IMR-90 (cell line): ENCODE results near the gene SLC44A2. TPM values are rescaled to one million over a fixed set of nuclear protein-coding genes. Genes with fewer than 3 reads are reported as not detected.

Experiments used
- CEBPB ChIP-seq: IDR thresholded peaks from 2 replicates; pipeline ENCODE4 v1.6.1; 2012; ENCODE audit warnings: low read depth, low read length, improper control_type of control experiment
- ELK1 ChIP-seq: fragments of 150-350 bp; IDR thresholded peaks from 2 replicates; pipeline ENCODE4 v1.6.1; 2016; ENCODE audit warnings: low read depth, mild to moderate bottlenecking, low read length, moderate library complexity, borderline replicate concordance
- FOS ChIP-seq: fragments of 150-350 bp; IDR thresholded peaks from 2 replicates; pipeline ENCODE4 v1.6.1; 2016; ENCODE audit warnings: low read depth, low read length
- MAZ ChIP-seq: IDR thresholded peaks from 2 replicates; pipeline ENCODE4 v1.6.1; 2012; ENCODE audit warnings: low read depth, mild to moderate bottlenecking, low read length, improper control_type of control experiment, moderate library complexity, borderline replicate concordance
- NFE2L2 ChIP-seq: fragments of 150-350 bp; IDR thresholded peaks from 2 replicates; pipeline ENCODE4 v1.6.1; 2016; ENCODE audit warnings: low read depth, mild to moderate bottlenecking, low read length
- RAD21 ChIP-seq: IDR thresholded peaks from 2 replicates; pipeline ENCODE4 v1.6.1; 2012; ENCODE audit warnings: low read length, improper control_type of control experiment
- RFX5 ChIP-seq: IDR thresholded peaks from 2 replicates; pipeline ENCODE4 v1.8.0; 2012; ENCODE audit warnings: low read depth, mild to moderate bottlenecking, low read length, moderate library complexity
- polyA plus RNA-seq, 3 experiments: library from polyadenylated mRNA; depleted of rRNA; stranded (reverse); fragments of >200 nt; gene quantifications; 2 replicates each; pipeline ENCODE4 v1.2.3, GENCODE V29; 2012; ENCODE audit warnings: low replicate concordance in 1 of 3
- total RNA-seq: library from RNA; depleted of rRNA; stranded (reverse); fragments of >200 nt; gene quantifications from 2 replicates; pipeline ENCODE4 v1.2.3, GENCODE V29; 2012

SLC44A2 gene
- total and polyA plus RNA-seq, 2 of the 4 experiments (the other 2 are of a cell fraction), result 28.5 to 62.9 TPM

DNA sequence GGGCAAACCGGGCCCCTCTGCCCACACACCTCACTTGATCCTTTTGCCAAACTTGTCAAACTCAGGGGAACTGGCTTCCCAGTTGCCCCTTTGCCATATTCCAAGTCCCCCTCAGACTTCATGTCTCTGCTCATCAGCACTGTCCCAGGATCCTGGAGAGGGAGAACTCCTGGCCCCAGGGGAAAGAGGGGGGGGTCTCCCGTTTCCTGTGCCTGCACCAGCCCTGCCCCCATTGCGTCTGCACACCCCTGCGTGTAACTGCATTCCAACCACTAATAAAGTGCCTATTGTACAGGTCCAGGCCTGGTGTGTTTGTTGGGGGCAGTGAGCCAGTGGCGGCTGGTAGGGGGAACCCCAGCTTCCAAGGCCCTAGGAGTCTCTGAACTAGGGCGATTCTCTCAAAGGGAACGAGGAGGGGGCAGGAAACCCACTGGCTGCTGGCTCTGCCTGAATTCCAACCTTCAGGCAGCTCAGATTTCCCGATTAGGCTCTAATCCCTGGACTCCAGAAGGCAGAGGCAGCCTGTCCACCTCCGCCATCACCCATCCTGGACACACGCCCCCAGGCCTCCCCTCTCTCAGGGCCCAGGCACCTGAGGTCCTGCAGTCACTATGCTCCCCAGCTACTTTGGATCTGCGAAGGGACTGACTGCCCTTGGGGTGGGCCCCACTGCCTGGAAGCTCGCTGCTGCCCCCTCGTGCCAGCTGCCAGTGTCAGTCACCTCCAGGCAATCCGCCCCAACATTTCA is 19.1 kb downstream of the SLC44A2 start (continued):
- TF ChIP-seq ELK1 (no peak), NFE2L2 (no peak), CEBPB (no peak), MAZ (peak; percentile 49; the same call in 1 of the 2 replicates), FOS (no peak), RAD21 (peak; percentile 93), RFX5 (no peak)
